WTC11 (cell line): ENCODE results near the gene NCMAP.

Experiments used
- ELF4 ChIP-seq: sonication (generic); formaldehyde crosslinking; IDR thresholded peaks from 2 replicates; pipeline ENCODE4 v1.8.1; 2022; ENCODE audit warnings: low read depth, mild to moderate bottlenecking, moderate library complexity, missing genetic modification reagents
- FOXK1 ChIP-seq: sonication (generic); formaldehyde crosslinking; IDR thresholded peaks from 2 replicates; pipeline ENCODE4 v1.8.0; 2022; ENCODE audit warnings: mild to moderate bottlenecking, moderate library complexity, missing genetic modification reagents
- ZNF423 ChIP-seq: fragments of 250-450 bp; sonication (Bioruptor Pico); IDR thresholded peaks from 2 replicates; pipeline ENCODE4 v2.1.2; 2022; ENCODE audit warnings: mild to moderate bottlenecking, moderate library complexity
- TF ChIP-seq, protein P1 (sequence below): sonication (generic); formaldehyde crosslinking; IDR thresholded peaks from 2 replicates; pipeline ENCODE4 v1.8.0; 2022; ENCODE audit warnings: mild to moderate bottlenecking, missing genetic modification reagents

DNA sequence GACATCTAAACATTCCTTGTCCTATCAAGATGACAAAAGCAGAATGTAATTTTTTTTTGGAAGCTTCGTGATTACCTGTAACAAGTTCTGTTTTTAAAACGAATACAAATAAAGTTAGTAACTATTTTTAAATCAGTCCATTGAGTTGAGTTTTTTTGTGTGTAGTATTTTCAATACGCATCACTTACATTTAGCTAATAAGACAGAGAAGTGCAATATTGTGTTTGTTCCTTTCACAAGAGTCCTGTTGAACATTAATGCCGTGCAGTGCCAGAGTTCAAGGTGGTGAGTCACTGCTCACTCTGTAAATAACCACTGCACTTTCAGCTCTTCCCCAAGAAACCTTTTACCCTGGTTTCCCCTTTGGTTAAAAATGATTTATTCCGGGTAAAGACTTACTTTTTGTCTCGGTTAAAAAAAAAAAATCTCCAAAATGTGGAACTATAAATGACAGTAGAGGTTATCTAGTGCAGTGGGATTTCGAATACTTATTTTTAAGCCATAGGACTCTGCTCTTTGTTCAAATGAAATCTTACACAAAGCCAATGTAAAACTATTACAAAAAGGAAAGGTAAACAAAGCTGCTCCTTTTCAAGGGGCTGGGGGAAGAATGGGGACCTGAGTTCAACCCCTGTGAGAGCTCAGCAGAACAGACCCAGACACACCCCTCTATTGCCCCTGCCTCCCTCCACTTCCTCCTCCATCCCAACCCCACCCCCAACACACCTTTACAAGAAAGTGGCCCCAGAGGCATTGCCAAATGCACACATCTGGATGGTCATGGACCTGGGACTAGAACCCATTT is 14.8 kb upstream of the NCMAP start:
- TF ChIP-seq ZNF423 (CRISPR knock-in tag) (no peak), ELF4 (no peak), FOXK1 (CRISPR knock-in tag) (no peak)
- TF ChIP-seq, protein P1, sequence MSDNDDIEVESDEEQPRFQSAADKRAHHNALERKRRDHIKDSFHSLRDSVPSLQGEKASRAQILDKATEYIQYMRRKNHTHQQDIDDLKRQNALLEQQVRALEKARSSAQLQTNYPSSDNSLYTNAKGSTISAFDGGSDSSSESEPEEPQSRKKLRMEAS (CRISPR knock-in tag) = no peak
